Astrocyte (in vitro differentiated cells and primary cell): ENCODE data around the gene WDPCP.

Experiments used
- CTCF ChIP-seq: IDR thresholded peaks from 2 replicates; pipeline ENCODE4 v1.5.1; 2011; ENCODE audit warnings: low read depth, mild to moderate bottlenecking, inconsistent platforms, low read length, moderate library complexity; ENCODE audit not compliant: insufficient read depth
- EZH2 ChIP-seq: IDR thresholded peaks from 2 replicates; pipeline ENCODE4 v1.6.1; 2012; ENCODE audit warnings: mild to moderate bottlenecking, low read length, inconsistent platforms; ENCODE audit not compliant: insufficient read depth

DNA sequence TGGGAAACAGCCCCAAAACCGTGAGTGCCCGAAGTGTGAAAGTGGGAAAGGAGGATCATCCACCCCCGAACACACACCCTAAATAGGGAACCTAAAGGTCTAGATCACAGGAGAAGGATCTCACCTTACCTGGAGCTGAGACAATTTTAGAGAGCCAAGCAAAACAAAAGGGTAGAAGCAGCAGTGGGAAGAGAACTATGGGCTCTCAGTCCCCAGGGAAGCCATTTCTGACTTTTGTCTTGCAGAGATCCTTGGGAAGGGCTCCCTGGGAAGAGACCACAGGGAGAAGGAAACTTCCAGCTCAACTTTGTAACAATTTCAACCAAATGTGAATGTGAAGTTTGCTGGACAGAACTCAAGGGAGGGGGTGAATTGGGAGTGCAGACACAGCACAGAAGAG is 110.6 kb downstream of the WDPCP start:
- TF ChIP-seq CTCF = no peak
- TF ChIP-seq EZH2 = no peak
